Epithelial cell of proximal tubule (primary cell): Measurements from ENCODE around the gene NUP98. TPM values are rescaled to one million over a fixed set of nuclear protein-coding genes. Genes with fewer than 3 reads are reported as not detected.

Experiments used
- DNase-seq: peaks from one replicate; pipeline ENCODE4 v3.0.0-alpha.2; 2011; ENCODE audit warnings: low read depth
- H3K4me3 ChIP-seq: 2 replicates; pipeline ENCODE4 v1.5.1; 2011; ENCODE audit warnings: low read depth, mild to moderate bottlenecking, low read length
- CTCF ChIP-seq: conservative IDR thresholded peaks from 2 replicates; pipeline ENCODE4 v1.5.1; 2012; ENCODE audit warnings: low read depth, mild to moderate bottlenecking, low read length
- total RNA-seq: library from RNA; depleted of rRNA; stranded (reverse); fragments of >200 nt; gene quantifications from 2 replicates; pipeline ENCODE4 v1.2.3, GENCODE V29; 2015

Gene NUP98
- total RNA-seq, 1 donor from 2014 or later, result 74.8 TPM

DNA sequence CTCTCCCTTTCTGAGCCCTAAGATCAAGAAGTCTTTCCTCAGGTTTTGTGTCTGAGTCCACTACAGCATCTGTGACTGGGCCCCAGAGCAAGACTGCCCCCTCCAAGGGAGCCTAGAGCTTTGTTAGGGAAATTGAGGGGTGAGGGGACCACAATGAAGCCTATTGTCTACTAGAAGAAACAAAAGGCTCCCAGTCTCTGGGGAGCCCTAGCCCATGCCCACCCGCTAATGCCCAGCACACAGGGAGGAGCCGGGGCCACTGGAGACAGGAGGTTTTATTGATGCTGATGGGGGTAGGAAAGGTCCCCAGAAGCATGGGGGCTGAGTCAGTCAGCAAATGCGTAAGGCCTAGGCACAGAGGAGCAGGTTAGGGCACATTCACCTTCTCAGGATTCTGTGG, 29.4 kb upstream of the NUP98 start:
- no peak for TF ChIP-seq CTCF
- H3K4me3 ChIP-seq, result no peak overlapping the region
- DNase-seq, result no peak

DNA sequence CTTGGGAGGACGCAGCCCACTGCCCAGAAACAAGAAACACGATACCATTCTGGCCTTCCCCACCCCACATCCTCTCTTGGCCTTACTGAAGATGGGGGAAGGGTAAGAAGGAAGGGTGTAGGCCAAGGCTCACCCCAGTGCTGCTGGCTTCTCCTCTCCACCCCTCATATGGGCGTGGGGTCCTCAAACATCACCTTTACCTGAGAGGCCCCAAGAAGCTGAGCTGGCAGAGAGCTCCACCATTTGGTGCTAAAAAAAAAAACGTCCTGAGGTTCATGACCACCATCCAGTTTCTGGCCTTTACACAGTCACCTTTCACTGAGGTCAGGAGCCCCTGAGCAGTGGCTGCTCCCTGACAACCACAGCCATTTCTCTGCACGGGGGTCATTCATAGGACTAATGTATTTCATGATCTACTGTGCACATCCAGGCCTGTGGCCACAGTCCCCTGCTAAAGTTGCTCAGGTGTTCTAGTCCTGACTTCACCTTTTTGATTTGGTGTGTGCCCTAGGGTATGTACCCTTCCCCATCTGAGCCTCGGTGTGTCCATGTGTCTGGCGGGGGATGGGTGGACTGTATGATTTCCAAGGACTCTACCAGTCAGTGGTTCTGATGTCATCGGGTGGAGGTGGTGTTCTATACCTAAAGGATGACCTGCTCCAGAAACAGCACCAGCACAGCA, 28.3 kb upstream of the NUP98 start:
- no peak for DNase-seq
- TF ChIP-seq CTCF, result no peak

GRCh38 chr11:3824714-3825472, 27.5 kb upstream of the NUP98 start:
- no peak for DNase-seq
- no peak overlapping the region for H3K4me3 ChIP-seq
- TF ChIP-seq CTCF, result peak; percentile 55

More for the DNA sequence above, 28.3 kb upstream of the NUP98 start:
- H3K4me3 ChIP-seq, result no peak overlapping the region

DNA sequence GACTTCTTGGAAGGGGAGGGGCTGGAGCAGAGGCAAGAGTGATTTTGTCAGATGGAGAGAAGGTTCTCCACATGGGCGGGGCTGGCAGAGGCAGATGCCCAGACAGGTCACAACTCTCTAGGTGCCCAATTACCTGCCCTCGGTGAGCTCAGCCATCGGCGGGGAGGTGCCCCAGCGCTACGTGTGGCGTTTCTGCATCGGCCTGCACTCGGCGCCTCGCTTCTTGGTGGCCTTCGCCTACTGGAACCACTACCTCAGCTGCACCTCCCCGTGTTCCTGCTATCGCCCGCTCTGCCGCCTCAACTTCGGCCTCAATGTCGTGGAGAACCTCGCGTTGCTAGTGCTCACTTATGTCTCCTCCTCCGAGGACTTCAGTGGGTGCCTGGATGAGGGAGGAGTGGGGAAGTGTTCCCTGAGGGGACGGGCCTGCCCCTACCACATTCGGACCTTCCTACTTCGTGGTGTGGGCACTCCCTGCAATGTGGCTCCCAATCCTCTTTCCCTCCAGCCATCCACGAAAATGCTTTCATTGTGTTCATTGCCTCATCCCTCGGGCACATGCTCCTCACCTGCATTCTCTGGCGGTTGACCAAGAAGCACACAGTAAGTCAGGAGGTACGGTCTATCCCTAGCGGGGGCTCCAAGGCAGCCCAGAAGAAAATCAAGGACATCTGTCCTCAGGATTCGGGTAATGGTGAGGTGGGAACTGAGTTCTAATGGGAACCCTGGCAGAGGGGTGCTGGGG, 26.6 kb upstream of the NUP98 start:
- no peak overlapping the region for H3K4me3 ChIP-seq
- DNase-seq, result no peak
- TF ChIP-seq CTCF, result no peak

DNA sequence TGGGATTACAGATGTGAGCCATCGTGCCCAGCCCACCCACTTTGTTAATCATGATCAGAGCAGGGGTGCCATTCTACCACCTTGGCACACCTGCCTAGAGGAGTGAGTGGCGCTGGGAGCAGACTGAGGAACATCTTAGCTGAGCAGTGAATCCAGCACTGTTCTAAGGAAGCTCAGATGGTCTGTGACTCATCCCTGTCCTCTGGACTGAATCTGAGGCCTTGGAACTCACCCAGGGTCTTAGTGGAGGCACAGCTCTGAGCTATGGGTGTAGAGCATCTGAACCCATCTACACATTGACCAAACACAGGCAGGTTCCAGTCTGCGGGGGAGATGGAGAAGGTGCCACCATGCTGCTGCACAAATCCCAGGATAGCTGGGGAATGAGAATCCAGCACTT, 25.9 kb upstream of the NUP98 start:
- no peak for TF ChIP-seq CTCF
- no peak overlapping the region for H3K4me3 ChIP-seq
- peak; percentile 55 for DNase-seq

DNA sequence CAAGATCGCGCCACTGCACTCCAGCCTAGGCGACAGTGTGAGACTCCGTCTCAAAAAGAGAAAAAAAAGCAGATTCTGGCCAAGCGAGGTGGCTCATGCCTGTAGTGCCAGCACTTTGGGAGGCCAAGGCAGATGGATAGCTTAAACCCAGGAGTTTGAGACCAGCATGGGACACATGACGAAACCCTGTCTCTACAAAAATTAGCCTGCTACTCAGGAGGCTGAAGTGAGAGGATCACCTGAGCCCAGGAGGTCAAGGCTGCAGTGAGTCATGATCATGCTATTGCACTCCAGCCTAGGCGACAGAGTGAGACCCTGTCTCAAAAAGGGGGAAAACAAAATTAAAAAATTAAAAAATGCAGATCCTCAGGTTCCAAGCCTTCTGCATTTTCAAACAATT, 25.0 kb upstream of the NUP98 start:
- DNase-seq, result no peak
- TF ChIP-seq CTCF, result no peak
- no peak overlapping the region for H3K4me3 ChIP-seq
